Measurements from ENCODE around the gene CIB2.
"Not testable (repeated sequence)": the region's sequence is repeated elsewhere in the genome, so short reads cannot be mapped to it uniquely, and the experiment has no call there.

Gene CIB2

DNA sequence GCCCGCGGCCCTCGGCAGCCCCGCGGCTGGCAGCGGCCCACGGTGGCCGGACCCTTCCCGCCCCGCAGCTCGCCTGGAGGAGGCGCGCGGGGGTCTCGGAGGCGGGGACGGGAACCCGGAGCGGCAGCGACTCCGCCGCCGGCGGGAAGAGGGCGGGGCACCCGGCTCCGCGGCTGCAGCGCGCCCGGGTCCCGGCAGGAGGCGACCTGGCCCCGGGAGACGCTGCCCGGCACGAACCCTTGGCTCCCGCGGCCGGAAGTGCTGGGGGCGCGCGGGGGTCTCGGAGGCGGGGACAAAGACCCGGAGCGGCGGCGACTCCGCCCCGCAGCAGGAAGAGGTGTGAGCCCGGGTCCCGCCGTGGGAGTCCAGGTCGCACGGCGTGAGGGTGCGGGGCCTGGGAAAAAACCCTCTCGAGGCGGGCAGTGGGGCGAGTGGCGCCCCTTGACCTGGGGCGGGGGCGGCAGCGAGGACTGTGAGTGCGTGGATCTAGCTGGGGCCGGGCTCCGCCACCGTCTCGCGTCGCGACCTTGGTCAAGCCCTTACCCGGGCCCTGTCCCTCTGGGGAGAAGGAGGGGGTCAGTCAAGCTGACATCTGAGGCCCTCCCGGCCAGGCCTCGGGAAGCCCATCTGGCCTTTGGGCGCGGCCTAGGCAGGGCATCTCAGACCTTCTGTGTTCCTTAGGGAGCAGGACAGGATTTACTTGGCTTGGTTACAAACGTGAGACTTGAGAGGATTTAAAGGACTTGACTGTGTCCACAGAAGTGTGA, at the start of gene CIB2:
TSS of gene CIB2 (minus strand) at position 151 of the 767 bp plus-strand sequence. CDS start 230 bp downstream, outside the sequence.
- DNase-seq = peak; percentile 81

DNA sequence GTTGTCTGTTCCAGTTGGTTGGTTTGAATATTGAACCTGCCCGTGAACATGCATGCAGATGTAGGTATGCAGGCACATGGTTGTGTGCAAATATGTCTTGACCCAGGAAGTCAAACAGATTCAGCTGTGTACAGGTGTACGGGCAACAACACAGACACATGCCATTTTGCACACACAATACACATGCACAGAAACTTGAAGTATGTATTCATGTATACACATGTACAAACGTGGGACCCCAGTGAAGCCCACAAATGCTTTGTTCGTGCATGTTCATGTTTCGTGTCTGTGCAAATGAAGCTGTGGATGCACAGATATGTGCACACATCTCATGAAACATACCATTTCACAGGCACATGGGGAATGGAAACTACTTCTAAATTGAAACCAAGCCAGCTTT, 48.7 kb upstream of the CIB2 start:
- no peak for DNase-seq

DNA sequence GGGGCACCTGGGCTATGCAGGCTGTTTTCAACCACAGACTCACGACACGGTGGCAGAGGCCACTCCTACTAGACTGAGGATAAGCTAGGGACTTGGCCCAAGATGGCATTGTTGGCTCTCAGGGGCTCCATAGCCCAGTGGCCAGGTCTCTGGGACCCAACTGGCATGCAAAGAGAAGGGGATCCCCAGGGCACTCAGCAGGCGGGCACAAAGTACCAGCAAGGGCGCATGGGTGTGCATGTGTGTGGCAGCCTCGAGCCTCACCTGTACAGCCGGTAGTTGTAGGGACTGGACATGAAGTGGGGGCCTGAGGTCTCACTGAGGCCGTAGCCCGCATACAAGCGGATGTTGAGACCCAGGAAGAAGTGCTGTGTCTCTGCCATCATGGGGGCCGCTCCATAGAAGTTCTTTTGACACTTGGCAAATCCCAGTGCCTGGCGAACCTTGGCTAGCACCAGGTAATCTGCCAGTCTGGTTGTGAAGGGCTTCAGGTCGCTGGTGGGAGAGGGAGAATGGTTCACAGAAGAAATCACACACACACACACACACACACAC, 48.1 kb upstream of the CIB2 start:
- DNase-seq = no peak

- DNase-seq = no peak
Observed at GRCh38 chr15:78178064-78178463, 46.8 kb upstream of the CIB2 start.

DNA sequence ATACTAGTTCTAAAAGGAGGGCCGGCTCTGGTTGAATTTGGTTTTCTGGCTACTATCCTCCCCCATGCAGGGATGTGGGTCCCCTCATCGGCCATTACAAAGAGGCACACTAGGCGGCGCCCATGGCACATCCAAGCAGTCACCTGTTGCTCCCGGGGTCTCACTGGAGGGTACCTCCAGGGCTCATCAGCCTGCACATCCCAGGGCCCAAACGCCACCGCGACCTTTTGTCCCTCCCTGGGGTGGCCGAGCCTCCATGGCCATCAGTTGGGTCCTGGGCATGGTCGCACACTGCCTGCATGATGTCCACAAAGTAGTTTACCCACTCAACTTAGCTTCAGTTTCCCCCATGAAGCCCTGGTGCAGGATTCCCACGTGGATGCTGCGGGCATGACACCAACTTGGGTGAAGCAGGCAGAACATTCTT, 46.2 kb upstream of the CIB2 start:
- peak; percentile 59 for DNase-seq

DNA sequence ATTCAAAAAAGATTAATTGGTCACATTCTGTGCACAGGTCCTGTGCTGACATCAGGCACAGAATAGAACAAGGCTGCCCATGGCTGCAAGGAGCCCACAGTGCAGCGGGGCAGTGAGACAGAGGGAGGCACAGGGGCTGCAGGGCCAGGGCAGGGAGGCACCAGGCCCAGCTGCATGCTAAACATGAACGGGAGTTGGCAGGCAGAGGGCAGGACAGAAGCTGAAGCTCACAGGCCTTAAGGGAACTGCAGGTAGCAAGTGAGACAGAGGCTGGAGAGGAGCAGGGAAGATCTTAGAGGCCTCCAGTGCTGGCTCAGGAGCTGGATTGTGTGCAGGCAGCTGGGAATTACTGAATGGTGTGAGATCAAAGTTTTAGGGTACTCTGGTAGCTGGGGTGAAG, 44.1 kb upstream of the CIB2 start:
- no peak for DNase-seq

- no peak for DNase-seq
Observed at GRCh38 chr15:78174401-78174800, 43.2 kb upstream of the CIB2 start.

- no peak for DNase-seq
Observed at GRCh38 chr15:78171864-78172472, 40.7 kb upstream of the CIB2 start.

GRCh38 chr15:78170848-78171773, 39.9 kb upstream of the CIB2 start:
- no peak for DNase-seq

DNA sequence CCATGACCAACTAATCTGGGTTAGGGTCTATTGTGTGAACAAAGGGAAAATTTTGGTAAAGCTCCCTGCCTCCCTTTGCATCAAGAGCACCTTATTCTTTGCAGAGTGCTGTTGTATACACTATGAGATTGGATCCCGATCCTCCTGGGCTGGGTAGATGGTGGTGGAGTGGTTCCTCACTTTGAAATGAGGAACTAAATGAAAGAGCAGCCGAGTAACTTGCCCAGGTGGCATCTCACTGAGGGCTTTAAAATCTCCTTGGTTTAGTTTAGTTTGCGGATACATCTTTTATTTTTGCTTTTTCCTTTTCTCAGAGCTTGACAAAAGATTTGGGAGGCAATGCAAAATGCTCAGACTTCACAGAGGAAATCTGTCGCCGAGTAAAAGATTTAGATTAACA, 37.4 kb upstream of the CIB2 start:
- DNase-seq = no peak

- no peak for DNase-seq
Observed at GRCh38 chr15:78167227-78167888, 36.1 kb upstream of the CIB2 start.

DNA sequence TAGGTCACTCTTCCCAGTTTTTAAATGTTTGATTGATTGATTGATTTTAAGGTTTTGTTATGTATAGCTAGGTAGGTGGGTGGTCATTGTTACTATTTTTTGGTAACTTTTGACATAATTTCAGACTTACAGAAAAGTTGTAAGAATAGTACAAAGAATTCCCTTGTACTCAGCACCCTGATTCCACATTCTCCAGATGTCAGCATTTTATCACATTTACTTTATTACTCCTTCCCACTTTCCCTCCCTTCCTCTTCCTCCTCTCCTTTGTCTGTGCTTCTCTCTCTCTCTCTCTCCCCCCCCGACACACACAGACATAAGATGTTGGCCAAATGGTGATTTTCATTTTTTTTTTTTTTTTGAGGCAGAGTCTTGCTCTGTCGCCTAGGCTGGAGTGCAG, 32.8 kb upstream of the CIB2 start:
- DNase-seq = no peak

GRCh38 chr15:78162038-78162437, 30.8 kb upstream of the CIB2 start:
- no peak for DNase-seq

DNA sequence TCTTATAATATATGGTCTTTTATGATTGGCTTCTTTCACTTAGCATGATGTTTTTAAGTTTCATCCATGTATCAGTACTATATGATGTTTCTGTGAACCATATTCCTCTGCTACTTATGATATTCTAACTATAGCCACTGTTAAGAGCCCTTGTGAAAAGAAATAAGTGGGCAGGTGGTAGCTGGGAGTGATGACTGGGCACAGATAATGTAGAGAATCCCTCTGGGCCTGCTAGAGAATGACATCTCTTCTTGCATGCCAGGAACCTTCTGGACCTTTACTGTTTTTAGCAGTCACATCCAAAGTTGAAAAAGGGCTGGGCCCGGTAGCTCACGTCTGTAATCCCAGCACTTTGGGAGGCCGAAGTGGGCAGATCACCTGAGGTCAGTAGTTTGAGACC, 28.1 kb upstream of the CIB2 start:
- DNase-seq = no peak

DNA sequence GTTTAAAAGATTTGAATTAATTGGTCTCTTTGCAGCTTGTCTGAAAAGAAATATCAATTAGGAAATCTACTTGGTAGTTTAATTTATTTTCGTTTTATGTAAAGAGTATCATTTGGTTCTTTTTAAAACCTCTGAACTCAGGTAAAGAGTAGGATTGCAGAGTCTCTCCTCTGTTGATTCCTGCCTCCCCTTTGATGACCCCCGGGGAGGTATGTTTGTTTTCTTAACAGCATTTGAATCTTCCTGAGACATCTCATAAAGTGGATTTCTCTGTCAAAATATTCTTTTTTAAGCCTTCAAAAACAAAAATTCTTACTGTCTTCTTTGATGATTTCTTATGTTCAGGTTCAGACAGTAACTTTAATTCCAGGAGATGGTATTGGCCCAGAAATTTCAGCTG, 26.0 kb upstream of the CIB2 start:
- no peak for DNase-seq

DNA sequence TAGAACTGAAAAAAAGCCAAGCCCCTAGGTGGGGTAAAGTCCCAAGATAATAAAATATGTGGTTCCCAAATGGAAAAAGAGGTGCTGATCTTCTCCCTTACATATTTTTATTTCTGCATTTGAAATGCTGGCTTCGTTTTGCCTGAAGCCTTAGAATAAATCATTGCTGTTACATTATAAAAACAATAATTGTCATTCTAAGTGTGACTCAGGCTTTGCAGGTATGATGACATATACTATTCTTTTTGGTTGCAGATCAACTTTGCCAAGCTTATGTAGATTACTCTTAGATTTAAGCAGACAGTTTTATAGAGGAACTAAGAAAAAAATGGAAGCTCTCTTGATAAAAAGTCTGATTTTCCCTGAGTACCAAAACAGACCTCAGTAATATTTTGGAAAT, 25.4 kb upstream of the CIB2 start:
- DNase-seq = no peak

DNA sequence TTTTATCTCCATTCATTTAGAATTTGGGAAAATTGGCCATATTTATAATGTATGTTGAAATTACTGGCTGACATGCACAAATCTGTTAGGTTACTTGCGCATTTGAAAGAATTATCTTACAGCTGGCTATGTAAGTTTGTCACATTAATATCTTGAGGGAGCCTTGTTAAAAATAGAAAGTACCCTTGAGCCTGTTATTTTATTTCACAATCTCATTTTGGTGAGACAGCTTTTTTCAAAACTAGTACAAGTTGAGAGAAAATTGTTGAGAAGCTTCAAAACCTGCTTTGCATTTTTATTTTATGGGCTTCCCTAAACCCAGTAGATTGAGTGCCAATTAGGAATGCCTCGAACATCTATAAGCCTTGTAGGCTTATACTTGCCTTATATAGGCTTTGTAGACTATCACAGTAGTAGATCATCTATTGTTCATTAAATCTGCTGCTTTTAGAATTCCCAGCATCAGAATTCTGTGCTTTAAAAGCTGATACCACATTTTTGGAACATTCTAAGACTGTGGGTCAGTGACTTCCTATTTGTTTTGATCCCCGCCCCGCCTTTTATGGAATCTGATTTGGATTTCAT, 24.2 kb upstream of the CIB2 start:
- DNase-seq = no peak

DNA sequence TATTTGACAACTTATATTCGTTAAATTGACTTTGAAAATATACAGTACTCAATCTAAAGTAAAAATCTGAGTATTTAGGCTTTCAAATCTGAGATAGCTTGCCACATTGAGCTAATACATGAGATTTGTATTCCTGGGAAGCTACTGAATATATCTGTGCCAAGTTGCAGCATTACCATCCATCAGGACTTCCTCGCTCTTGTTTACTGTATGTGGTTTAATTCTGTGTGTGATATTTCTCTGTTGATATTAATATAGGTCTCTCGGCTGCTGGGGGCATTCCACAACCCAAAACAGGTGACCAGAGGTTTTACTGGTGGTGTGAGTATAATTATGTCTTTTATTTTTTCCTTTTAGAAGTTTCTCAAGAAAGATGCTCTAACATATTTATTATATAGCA, 23.7 kb upstream of the CIB2 start:
- DNase-seq = no peak

GRCh38 chr15:78151075-78151474, 19.8 kb upstream of the CIB2 start:
- not testable (repeated sequence) for DNase-seq

- peak; percentile 42 for DNase-seq
Observed at GRCh38 chr15:78149805-78150751, 18.8 kb upstream of the CIB2 start.

Data from OCI-M1 (cell line).